ENCODE results near the gene DPH2.

GRCh38 chr1:43963006-43963405 lies 6.8 kb upstream of the DPH2 start:
- TF ChIP-seq CTCF (IDR thresholded peaks at IDR 0.05; ENCODE audit: borderline replicate concordance, extremely low read depth, low read length, poor library complexity, severe bottlenecking) (no peak), EZH2 (IDR thresholded peaks at IDR 0.05; ENCODE audit: borderline replicate concordance, low read depth, low read length, severe bottlenecking) (no peak)

Data from DND-41 (cell line).